Osteoblast (primary cell): Measurements from ENCODE around the gene CD44. TPM values are rescaled to one million over a fixed set of nuclear protein-coding genes. Genes with fewer than 3 reads are reported as not detected.

Experiments used
- DNase-seq: peaks from one replicate; pipeline ENCODE4 v3.0.0; 2011; ENCODE audit warnings: low spot score, mixed read lengths; ENCODE audit not compliant: insufficient read length; ENCODE audit errors: missing footprints
- H2AFZ ChIP-seq: 2 replicates; pipeline ENCODE4 v1.6.0; 2011; ENCODE audit warnings: mild to moderate bottlenecking, low read length
- H3K27ac ChIP-seq: 2 replicates; pipeline ENCODE4 v1.5.1; 2011; ENCODE audit warnings: mild to moderate bottlenecking, low read depth, low read length, moderate library complexity
- H3K27me3 ChIP-seq: 2 replicates; pipeline ENCODE4 v1.6.0; 2012; ENCODE audit warnings: mild to moderate bottlenecking, control low read depth, inconsistent platforms, low read length, moderate library complexity; ENCODE audit not compliant: insufficient read depth
- H3K36me3 ChIP-seq: 2 replicates; pipeline ENCODE4 v1.5.1; 2011; ENCODE audit warnings: mild to moderate bottlenecking, low read length, control low read depth, moderate library complexity; ENCODE audit not compliant: insufficient read depth
- H3K4me1 ChIP-seq: 2 replicates; pipeline ENCODE4 v1.5.1; 2011; ENCODE audit warnings: mild to moderate bottlenecking, low read length, control low read depth, moderate library complexity; ENCODE audit not compliant: insufficient read depth
- H3K4me2 ChIP-seq: 2 replicates; pipeline ENCODE4 v1.6.0; 2011; ENCODE audit warnings: mild to moderate bottlenecking, low read length; ENCODE audit not compliant: insufficient read depth
- H3K4me3 ChIP-seq: fragments of 200-600 bp; sonication (generic); 3 replicates; pipeline ENCODE4 v1.5.1; 2012; ENCODE audit warnings: mild to moderate bottlenecking, low read length, inconsistent platforms; ENCODE audit not compliant: insufficient read depth
- H3K79me2 ChIP-seq: 2 replicates; pipeline ENCODE4 v1.6.0; 2012; ENCODE audit warnings: mild to moderate bottlenecking, low read length, control low read depth, inconsistent platforms; ENCODE audit not compliant: insufficient read depth
- H3K9me3 ChIP-seq: 2 replicates; pipeline ENCODE4 v1.5.1; 2011; ENCODE audit warnings: low read depth, low read length, control low read depth
- H4K20me1 ChIP-seq: 2 replicates; pipeline ENCODE4 v1.6.0; 2012; ENCODE audit warnings: mild to moderate bottlenecking, low read length, control low read depth; ENCODE audit not compliant: insufficient read depth
- CTCF ChIP-seq: IDR thresholded peaks from 2 replicates; pipeline ENCODE4 v1.5.1; 2011; ENCODE audit warnings: mild to moderate bottlenecking, low read depth, low read length, moderate library complexity; ENCODE audit errors: extremely low read depth
- total RNA-seq: library from RNA; depleted of rRNA; stranded (reverse); fragments of >200 nt; gene quantifications from 2 replicates; pipeline ENCODE4 v1.2.3, GENCODE V29; 2012

Gene CD44
- total RNA-seq, 1 donor: 238 TPM

DNA sequence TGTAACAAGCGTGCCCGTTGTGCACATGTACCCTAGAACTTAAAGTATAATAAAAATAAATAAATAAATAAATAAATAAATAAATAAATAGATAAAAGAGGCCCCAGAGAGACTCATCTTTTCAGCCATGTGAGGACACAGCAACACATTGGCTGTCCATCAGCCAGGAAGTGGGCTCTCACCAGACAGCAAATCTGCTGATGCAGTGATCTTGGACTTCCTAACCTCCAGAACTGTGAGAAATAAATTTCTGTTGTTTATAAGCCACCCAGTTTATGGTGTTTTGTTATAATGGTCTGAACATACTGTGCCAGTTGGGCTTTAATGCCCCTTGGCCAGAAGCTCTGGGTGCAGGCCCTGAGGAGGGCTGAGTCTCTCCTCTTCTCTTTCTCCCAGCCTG lies 42.2 kb upstream of the CD44 start:
- DNase-seq: no peak
- Histone ChIP-seq H4K20me1 (no peaks in the 10 kb centered on the region), H3K27me3 (no peaks in the 10 kb centered on the region), H3K4me2 (no peak overlapping the region), H2AFZ (no peak overlapping the region), H3K79me2 (no peaks in the 10 kb centered on the region), H3K4me3 (no peak overlapping the region), H3K4me1 (peaks cover 25% of the 10 kb centered on the region), H3K36me3 (no peaks in the 10 kb centered on the region), H3K27ac (no peak overlapping the region), H3K9me3 (no peaks in the 10 kb centered on the region)
- TF ChIP-seq CTCF: no peak

- Histone ChIP-seq H3K9me3 (no peaks in the 10 kb centered on the region), H3K27ac (no peak overlapping the region), H3K4me2 (no peak overlapping the region), H3K27me3 (no peaks in the 10 kb centered on the region), H3K79me2 (no peaks in the 10 kb centered on the region), H3K4me3 (no peak overlapping the region), H3K4me1 (peaks cover 25% of the 10 kb centered on the region), H3K36me3 (no peaks in the 10 kb centered on the region), H4K20me1 (no peaks in the 10 kb centered on the region), H2AFZ (peak overlapping the region; percentile 61)
- TF ChIP-seq CTCF: no peak
- DNase-seq: no peak
Measured at GRCh38 chr11:35097814-35098455, 41.0 kb upstream of the CD44 start.

- Histone ChIP-seq H3K27me3 (no peaks in the 10 kb centered on the region), H3K9me3 (no peaks in the 10 kb centered on the region), H3K4me2 (peak overlapping the region; percentile 51), H3K4me1 (peaks cover 25% of the 10 kb centered on the region), H3K79me2 (no peaks in the 10 kb centered on the region), H3K4me3 (no peak overlapping the region), H3K36me3 (no peaks in the 10 kb centered on the region), H2AFZ (peak overlapping the region; percentile 2), H3K27ac (peak overlapping the region; percentile 98), H4K20me1 (no peaks in the 10 kb centered on the region)
- no peak for DNase-seq
- no peak for TF ChIP-seq CTCF
Measured at GRCh38 chr11:35098855-35099254, 40.1 kb upstream of the CD44 start.

GRCh38 chr11:35099278-35100012 lies 39.5 kb upstream of the CD44 start:
- H3K4me3 ChIP-seq: peak overlapping the region; percentile 9
- no peak for DNase-seq

More at GRCh38 chr11:35099278-35100012, 39.5 kb upstream of the CD44 start:
- no peaks in the 10 kb centered on the region for H4K20me1 ChIP-seq
- H2AFZ ChIP-seq: peak overlapping the region; percentile 2
- H3K4me1 ChIP-seq: peaks cover 28% of the 10 kb centered on the region
- peak overlapping the region; percentile 51 for H3K4me2 ChIP-seq
- no peak for TF ChIP-seq CTCF
- no peaks in the 10 kb centered on the region for H3K79me2 ChIP-seq
- peak overlapping the region; percentile 98 for H3K27ac ChIP-seq
- no peaks in the 10 kb centered on the region for H3K9me3 ChIP-seq
- H3K27me3 ChIP-seq: no peaks in the 10 kb centered on the region
- H3K36me3 ChIP-seq: no peaks in the 10 kb centered on the region
